HepG2 (cell line): ENCODE measurements around the gene DCN. TPM values are rescaled to one million over a fixed set of nuclear protein-coding genes. Genes with fewer than 3 reads are reported as not detected.

Experiments
- ATAC-seq: fragments of 200-7000 bp; cut with Tn5 transposase; 3 replicates; pipeline ENCODE4 v1.9.1; 2020; ENCODE audit warnings: mild to moderate bottlenecking, moderate library complexity
- BruUV-seq: library from RNA; stranded (reverse); fragments of 400-500 nt; replicated peaks from 2 replicates; lab custom pipeline; 2021; lab: Mats Ljungman, UMichigan
- CTCF ChIA-PET: fragments of 300-600 bp; formaldehyde crosslinking; extraction: SDS; loops from one replicate; lab custom pipeline; 2021; ENCODE audit warnings: low total read pairs, inconsistent platforms, low intra/inter-chr PET ratio; lab: Yijun Ruan, JAX
- POLR2A ChIA-PET: fragments of 350-600 bp; sonication (Branson Sonifier 250); formaldehyde crosslinking; loops from one replicate; lab custom pipeline; 2020; ENCODE audit warnings: antibody characterized with exemption, inconsistent platforms; lab: Yijun Ruan, JAX
- DNase-seq: peaks from one replicate; pipeline ENCODE4 v3.0.0-alpha.2; 2015; ENCODE audit warnings: low spot score
- FAIRE-seq: peaks from 3 replicates; lab custom pipeline; 2011; peaks lifted over from hg19 to GRCh38; lab: Jason Lieb, UNC
- H2AFZ ChIP-seq: one replicate; pipeline ENCODE4 v1.6.1; 2011; ENCODE audit warnings: low read length, inconsistent platforms
- H3K27ac ChIP-seq: fragments of 300-600 bp; 3 replicates; pipeline ENCODE4 v1.8.0; 2011; ENCODE audit warnings: mixed run types, mild to moderate bottlenecking, mixed read lengths, low read length, inconsistent platforms; ENCODE audit not compliant: insufficient read depth; ENCODE audit errors: extremely low read length
- H3K27me3 ChIP-seq, 2 experiments: fragments of 200-600 bp in 1 of 2; 2 replicates in 1 of 2; 3 replicates in 1 of 2; pipeline versions ENCODE4 v1.6.0 to v1.8.0; 2011; ENCODE audit warnings: low read length in 2 of 2, mild to moderate bottlenecking in 2 of 2, moderate library complexity in 2 of 2, inconsistent platforms in 1 of 2; ENCODE audit not compliant: insufficient read depth in 2 of 2, control insufficient read depth in 1 of 2
- H3K36me3 ChIP-seq, 2 experiments: fragments of 200-600 bp in 1 of 2; replicated peaks in 1 of 2; 2 replicates in 1 of 2; 3 replicates in 1 of 2; pipeline versions ENCODE4 v1.5.1 to v1.8.0; 2011; ENCODE audit warnings: low read length in 2 of 2, inconsistent platforms in 1 of 2; ENCODE audit not compliant: insufficient read depth in 2 of 2, control insufficient read depth in 1 of 2
- H3K4me1 ChIP-seq: 2 replicates; pipeline ENCODE4 v1.5.1; 2012; ENCODE audit warnings: low read length, inconsistent platforms; ENCODE audit not compliant: insufficient read depth
- H3K4me2 ChIP-seq: 2 replicates; pipeline ENCODE4 v1.6.0; 2011; ENCODE audit warnings: low read depth, low read length, inconsistent platforms
- H3K4me3 ChIP-seq, 3 experiments: fragments of 200-600 bp in 1 of 3; sonication (generic), shearing (Covaris generic) in 1 of 3; replicated peaks in 1 of 3; 2 replicates each; pipeline ENCODE4 v1.5.1; 2011 to 2016; ENCODE audit warnings: low read length in 3 of 3, inconsistent platforms in 2 of 3, low read depth in 2 of 3, mild to moderate bottlenecking in 2 of 3, control low read depth in 1 of 3, mixed read lengths in 1 of 3; ENCODE audit not compliant: insufficient read depth in 1 of 3
- H3K79me2 ChIP-seq: one replicate; pipeline ENCODE4 v1.6.1; 2011; ENCODE audit warnings: low read length, inconsistent platforms; ENCODE audit not compliant: insufficient read depth
- H3K9ac ChIP-seq: 2 replicates; pipeline ENCODE4 v1.6.0; 2011; ENCODE audit warnings: mild to moderate bottlenecking, low read depth, low read length, inconsistent platforms; ENCODE audit not compliant: insufficient read depth
- H3K9me3 ChIP-seq: 2 replicates; pipeline ENCODE4 v1.5.1; 2012; ENCODE audit warnings: mild to moderate bottlenecking, low read length
- H4K20me1 ChIP-seq: 2 replicates; pipeline ENCODE4 v1.6.0; 2011; ENCODE audit warnings: inconsistent platforms, mild to moderate bottlenecking, low read length, moderate library complexity; ENCODE audit not compliant: insufficient read depth
- BCLAF1 ChIP-seq: fragments of 450-650 bp; IDR thresholded peaks from 2 replicates; pipeline ENCODE4 v1.6.1; 2017; ENCODE audit warnings: mild to moderate bottlenecking
- CEBPG ChIP-seq: IDR thresholded peaks from 2 replicates; pipeline ENCODE4 v1.6.1; 2016
- HCFC1 ChIP-seq: fragments of 150-350 bp; IDR thresholded peaks from 2 replicates; pipeline ENCODE4 v1.6.1; 2014; ENCODE audit warnings: low read depth, low read length
- ONECUT2 ChIP-seq: sonication (generic); formaldehyde crosslinking; IDR thresholded peaks from 2 replicates; pipeline ENCODE4 v1.4.0; 2020; ENCODE audit warnings: missing genetic modification reagents
- PAWR ChIP-seq: sonication (generic); formaldehyde crosslinking; IDR thresholded peaks from 2 replicates; pipeline ENCODE4 v1.4.0; 2020; ENCODE audit warnings: missing genetic modification reagents, mild to moderate bottlenecking, borderline replicate concordance
- REST ChIP-seq, 2 experiments: IDR thresholded peaks; 2 replicates each; pipeline ENCODE4 v1.6.1; 2011 to 2012; ENCODE audit warnings: low read length in 2 of 2, borderline replicate concordance in 1 of 2, low read depth in 1 of 2, mild to moderate bottlenecking in 1 of 2, moderate library complexity in 1 of 2
- XBP1 ChIP-seq: sonication (generic); formaldehyde crosslinking; IDR thresholded peaks from 2 replicates; pipeline ENCODE4 v1.5.0; 2020; ENCODE audit warnings: missing genetic modification reagents
- ZBTB7A ChIP-seq: sonication (generic); formaldehyde crosslinking; IDR thresholded peaks from 2 replicates; pipeline ENCODE4 v1.8.0; 2022; ENCODE audit warnings: mild to moderate bottlenecking, missing genetic modification reagents
- ZMYM4 ChIP-seq: sonication (generic); formaldehyde crosslinking; IDR thresholded peaks from 2 replicates; pipeline ENCODE4 v1.8.1; 2023; ENCODE audit warnings: mild to moderate bottlenecking, missing genetic modification reagents
- ZNF17 ChIP-seq: sonication (generic); formaldehyde crosslinking; IDR thresholded peaks from 2 replicates; pipeline ENCODE4 v1.5.0; 2020; ENCODE audit warnings: mild to moderate bottlenecking, missing genetic modification reagents
- ZNF329 ChIP-seq: sonication (generic); formaldehyde crosslinking; IDR thresholded peaks from 2 replicates; pipeline ENCODE4 v1.9.0; 2021; ENCODE audit warnings: low read depth, mild to moderate bottlenecking, missing genetic modification reagents
- ZNF550 ChIP-seq: sonication (generic); formaldehyde crosslinking; IDR thresholded peaks from 2 replicates; pipeline ENCODE4 v1.4.0; 2020; ENCODE audit warnings: mild to moderate bottlenecking, missing genetic modification reagents, borderline replicate concordance
- ZNF781 ChIP-seq: sonication (generic); formaldehyde crosslinking; IDR thresholded peaks from 2 replicates; pipeline ENCODE4 v1.5.1; 2020; ENCODE audit warnings: borderline replicate concordance, mild to moderate bottlenecking, missing genetic modification reagents; ENCODE audit errors: not compliant biosample characterization
- WGBS: methylation state at CpG from one replicate; pipeline ENCODE4 v1.1.6; 2017; ENCODE audit warnings: low lambda C conversion rate; 5-methylcytosine and 5-hydroxymethylcytosine counted together
- in situ Hi-C: cut with HindIII; loops from 2 replicates; pipeline ENCODE4 v1.10.0; 2017; ENCODE audit warnings: low pct_unique_long_range_greater_than_20kb; ENCODE audit not compliant: extremely low pct_ligation_motif_present
- intact Hi-C: fragments of 100-400 bp; cut with micrococcal nuclease; formaldehyde crosslinking; loops from one replicate; pipeline ENCODE4 v1.10.0; 2022; ENCODE audit not compliant: unreplicated experiment
- polyA plus RNA-seq, 8 experiments: library from polyadenylated mRNA; depleted of rRNA in 3 of 8; stranded (reverse) in 7 of 8; unstranded in 1 of 8; fragments of >200 nt; fragmentation: Illumina TruSeq in 4 of 8; extraction: Trizol in 4 of 8; gene quantifications; 2 replicates each; pipeline versions ENCODE4 v1.2.1 to v1.2.3, GENCODE V29; 2011 to 2016; ENCODE audit warnings: low read depth in 4 of 8, missing spikeins in 1 of 8, mixed read lengths in 1 of 8; ENCODE audit not compliant: insufficient read depth in 1 of 8
- total RNA-seq, 5 experiments: library from RNA; depleted of rRNA; stranded (reverse); fragments of >200 nt; fragmentation: Illumina TruSeq; extraction: Trizol; gene quantifications; 2 replicates each; pipeline ENCODE4 v1.2.3, GENCODE V29; 2016; ENCODE audit warnings: low read depth in 1 of 5
- TF ChIP-seq, protein P1 (sequence below): sonication (generic); formaldehyde crosslinking; IDR thresholded peaks from 2 replicates; pipeline ENCODE4 v1.5.0; 2020; ENCODE audit warnings: mild to moderate bottlenecking, missing genetic modification reagents
- TF ChIP-seq, protein P2 (sequence below): sonication (generic); formaldehyde crosslinking; IDR thresholded peaks from 2 replicates; pipeline ENCODE4 v1.4.0; 2020; ENCODE audit warnings: mild to moderate bottlenecking, missing genetic modification reagents

DCN gene
- total and polyA plus RNA-seq, 2 of the 13 experiments (the other 11 are each of a cell fraction or from before 2014, with no cell fraction given) = not detected

DNA sequence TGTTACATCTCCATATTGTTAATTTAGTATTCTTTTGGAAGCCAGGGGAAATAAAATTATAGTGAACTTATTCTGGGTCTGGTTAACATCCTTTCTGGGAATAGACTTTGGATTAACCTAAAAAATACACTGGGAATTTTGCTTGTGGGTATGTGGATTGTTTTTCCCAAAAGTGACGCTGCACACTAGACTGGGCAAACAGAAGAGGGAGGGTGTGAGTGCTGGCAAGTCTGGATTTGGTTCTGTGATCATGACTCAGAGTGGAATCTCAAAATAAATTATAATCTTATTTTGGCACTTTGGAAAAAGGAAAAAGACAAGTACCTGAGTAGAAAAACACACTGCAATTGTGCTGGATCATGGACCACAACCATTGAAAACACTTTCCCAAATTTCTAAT is 56.1 kb downstream of the DCN start (continued):
- TF ChIP-seq REST (IDR thresholded peaks at IDR 0.05; ENCODE audit: borderline replicate concordance in 1 of 2, low read depth in 1 of 2, low read length in 2 of 2) (no peak), ZMYM4 (CRISPR knock-in tag) (no peak)

DNA sequence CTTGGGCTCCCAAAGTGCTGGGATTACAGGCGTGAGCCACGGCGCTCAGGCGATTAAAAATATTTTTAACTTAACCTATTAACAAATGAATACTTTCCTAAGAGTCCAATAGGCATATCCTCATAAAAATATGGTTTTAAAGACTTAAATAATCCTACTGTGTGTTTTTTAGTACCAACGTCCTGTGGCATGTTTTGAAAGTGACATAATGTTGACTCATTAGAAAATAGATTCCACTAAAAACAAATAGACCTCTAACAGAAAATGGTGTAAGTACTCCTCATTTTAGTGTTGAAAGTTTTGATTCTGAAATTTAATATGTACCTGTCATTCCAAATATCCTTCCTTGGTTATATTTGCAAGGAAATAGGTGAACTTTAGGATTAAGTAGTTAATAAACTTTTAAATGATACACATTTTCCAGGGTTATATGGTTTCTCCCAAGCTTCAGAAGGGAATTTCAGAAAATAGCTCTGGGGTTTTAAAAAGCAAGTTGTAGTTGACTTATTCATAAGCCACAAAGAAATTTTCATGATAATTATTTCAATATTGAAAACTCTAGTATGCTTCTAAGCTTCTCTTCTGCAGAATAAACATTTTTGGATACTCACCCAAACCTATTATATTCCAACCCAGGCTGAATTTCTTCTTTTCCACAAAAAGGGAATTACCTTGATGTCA is 59.2 kb downstream of the DCN start:
- in situ Hi-C loops (no loop called here), intact Hi-C loops (no loop called here)
- no peaks in the 10 kb centered on the region for H3K27me3 ChIP-seq
- H3K9ac ChIP-seq = no peak overlapping the region
- no peak for FAIRE-seq
- ChIA-PET CTCF (no interaction called here), POLR2A (no interaction called here)
- H3K4me3 ChIP-seq = no peak overlapping the region
- DNase-seq = no peak
- no peak overlapping the region for H3K4me2 ChIP-seq
- no peaks in the 10 kb centered on the region for H3K36me3 ChIP-seq
- H4K20me1 ChIP-seq = no peaks in the 10 kb centered on the region
- no TSS peak for BruUV-seq
- no peaks in the 10 kb centered on the region for H3K9me3 ChIP-seq
- H2AFZ ChIP-seq = no peak overlapping the region
- H3K4me1 ChIP-seq = peaks cover 8% of the 10 kb centered on the region
- no peak overlapping the region for H3K27ac ChIP-seq
- WGBS = 36% methylated on average over 5 of the region's 5 CpGs
- H3K79me2 ChIP-seq = no peaks in the 10 kb centered on the region
- no peak for ATAC-seq
- TF ChIP-seq ZNF329 (no peak), ZNF550 (CRISPR knock-in tag) (no peak), ZNF17 (CRISPR knock-in tag) (no peak), XBP1 (CRISPR knock-in tag) (no peak), BCLAF1 (no peak), ZNF781 (CRISPR knock-in tag) (no peak), ONECUT2 (no peak), CEBPG (CRISPR knock-in tag) (no peak), HCFC1 (no peak), PAWR (no peak), ZBTB7A (CRISPR knock-in tag) (no peak)
- TF ChIP-seq, protein P1, sequence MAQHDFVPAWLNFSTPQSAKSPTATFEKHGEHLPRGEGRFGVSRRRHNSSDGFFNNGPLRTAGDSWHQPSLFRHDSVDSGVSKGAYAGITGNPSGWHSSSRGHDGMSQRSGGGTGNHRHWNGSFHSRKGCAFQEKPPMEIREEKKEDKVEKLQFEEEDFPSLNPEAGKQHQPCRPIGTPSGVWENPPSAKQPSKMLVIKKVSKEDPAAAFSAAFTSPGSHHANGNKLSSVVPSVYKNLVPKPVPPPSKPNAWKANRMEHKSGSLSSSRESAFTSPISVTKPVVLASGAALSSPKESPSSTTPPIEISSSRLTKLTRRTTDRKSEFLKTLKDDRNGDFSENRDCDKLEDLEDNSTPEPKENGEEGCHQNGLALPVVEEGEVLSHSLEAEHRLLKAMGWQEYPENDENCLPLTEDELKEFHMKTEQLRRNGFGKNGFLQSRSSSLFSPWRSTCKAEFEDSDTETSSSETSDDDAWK = no peak
- TF ChIP-seq, protein P2, sequence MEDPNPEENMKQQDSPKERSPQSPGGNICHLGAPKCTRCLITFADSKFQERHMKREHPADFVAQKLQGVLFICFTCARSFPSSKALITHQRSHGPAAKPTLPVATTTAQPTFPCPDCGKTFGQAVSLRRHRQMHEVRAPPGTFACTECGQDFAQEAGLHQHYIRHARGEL (CRISPR knock-in tag) = no peak
